ELF-1 (cell line): ENCODE results near the gene GJD4.

ENCODE experiments used
- DNase-seq: peaks from one replicate; pipeline ENCODE4 v3.0.0-alpha.2; 2016; ENCODE audit warnings: low read depth, low spot score

The GJD4 gene

DNA sequence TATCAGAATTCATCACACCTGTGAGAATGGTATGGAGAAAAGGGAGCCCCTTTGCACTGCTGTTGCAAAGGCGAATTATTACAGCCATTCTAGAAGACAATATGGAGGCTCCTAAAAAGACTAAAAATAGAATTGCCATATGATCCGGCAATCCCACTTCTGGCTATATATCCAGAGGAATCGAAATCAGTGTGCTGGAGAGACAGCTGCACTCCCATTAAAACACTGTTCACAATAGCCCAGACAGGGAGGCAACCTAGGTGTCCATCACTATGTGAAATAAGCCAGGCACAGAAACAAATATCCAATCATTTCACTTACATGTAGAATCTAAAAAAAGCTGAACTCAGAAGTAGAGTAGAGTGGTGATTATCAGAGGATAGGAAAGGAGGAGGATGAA is 26.0 kb upstream of the GJD4 start:
- no peak for DNase-seq

DNA sequence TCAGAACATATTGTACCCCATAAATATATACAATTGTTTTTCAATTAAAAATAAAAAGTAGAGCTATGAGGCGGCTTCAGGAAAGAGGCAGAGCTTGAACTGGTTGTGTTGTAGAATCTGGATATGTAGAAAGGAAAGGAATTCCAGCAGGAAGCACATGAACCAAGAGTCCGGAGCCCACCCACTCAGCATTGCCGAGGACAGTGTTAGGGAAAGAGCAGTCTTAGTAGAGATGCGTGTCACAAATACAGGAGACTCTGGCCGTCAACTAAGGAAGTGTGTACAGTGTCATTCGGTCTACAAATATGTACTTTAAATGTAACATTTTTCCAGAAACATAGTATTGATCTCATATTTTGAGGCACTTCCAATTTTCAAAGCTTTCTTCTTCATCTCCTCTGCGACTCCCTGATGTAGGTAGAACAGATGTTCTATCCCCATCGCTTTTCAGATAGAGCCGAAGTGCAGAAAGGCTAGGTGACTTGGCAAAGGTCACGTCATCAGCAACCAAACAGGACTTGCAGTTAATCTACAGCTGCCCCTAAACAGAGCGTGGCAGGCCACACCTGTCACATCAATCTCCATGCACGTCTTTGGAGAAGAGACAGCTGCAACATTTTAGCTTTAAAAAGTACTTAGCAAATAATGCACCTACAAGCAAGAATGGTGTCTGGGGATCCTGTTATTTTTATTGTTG is 25.3 kb upstream of the GJD4 start:
- DNase-seq: no peak

- no peak for DNase-seq
Measured at GRCh38 chr10:35580423-35580770, 24.7 kb upstream of the GJD4 start.

- DNase-seq: no peak
Measured at GRCh38 chr10:35581655-35582054, 23.5 kb upstream of the GJD4 start.

DNA sequence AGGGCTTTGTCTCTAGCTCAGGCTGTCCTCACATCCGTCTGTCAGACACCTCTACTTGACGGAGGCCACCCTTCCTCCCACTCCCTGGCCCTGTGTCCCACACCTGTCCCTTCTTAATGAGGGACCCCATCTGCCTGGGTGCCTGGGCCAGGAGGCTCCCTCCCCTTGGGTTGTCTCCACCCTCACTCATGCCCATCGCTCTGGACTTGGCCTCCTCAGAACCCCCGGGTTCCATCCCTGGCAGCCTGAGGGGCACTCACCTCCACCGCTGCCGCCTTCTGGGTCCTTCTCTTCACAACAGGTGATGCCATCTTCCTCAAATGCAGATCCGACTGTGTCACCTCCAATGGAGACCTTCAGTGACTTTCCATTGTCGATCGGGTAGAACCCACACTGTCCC is 20.2 kb upstream of the GJD4 start:
- no peak for DNase-seq

- DNase-seq: no peak
Measured at GRCh38 chr10:35585356-35585755, 19.8 kb upstream of the GJD4 start.

DNA sequence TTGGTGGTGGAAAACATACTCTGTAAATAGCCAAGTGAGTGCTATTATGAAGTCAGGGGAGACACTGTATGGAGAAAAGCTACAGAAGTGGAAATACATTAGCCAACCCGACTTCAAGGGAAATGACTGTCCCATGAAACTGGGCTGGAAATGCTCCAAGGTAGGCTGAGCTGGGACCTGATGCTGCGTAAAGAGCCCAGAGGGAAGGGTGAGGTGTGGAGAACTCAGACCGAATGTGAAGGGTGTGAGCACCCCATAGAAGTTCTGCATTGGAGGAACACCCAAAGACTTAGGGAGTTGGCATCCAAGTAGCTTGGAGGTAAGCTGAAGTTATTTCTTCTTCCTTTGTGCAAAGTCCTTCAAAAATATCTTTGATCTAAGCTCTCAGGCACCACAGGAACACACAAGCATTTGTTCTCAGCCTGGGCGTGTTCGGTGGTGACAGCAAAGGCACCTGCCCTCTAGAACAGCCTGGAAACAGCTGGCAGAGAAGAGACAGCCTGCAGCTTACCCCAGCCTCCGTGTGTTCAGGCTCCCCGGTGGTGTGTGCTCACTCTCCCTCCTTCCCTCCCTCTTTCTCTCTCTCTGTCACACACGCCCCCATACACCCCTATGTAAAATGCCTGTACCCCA is 19.1 kb upstream of the GJD4 start:
- DNase-seq: no peak

DNA sequence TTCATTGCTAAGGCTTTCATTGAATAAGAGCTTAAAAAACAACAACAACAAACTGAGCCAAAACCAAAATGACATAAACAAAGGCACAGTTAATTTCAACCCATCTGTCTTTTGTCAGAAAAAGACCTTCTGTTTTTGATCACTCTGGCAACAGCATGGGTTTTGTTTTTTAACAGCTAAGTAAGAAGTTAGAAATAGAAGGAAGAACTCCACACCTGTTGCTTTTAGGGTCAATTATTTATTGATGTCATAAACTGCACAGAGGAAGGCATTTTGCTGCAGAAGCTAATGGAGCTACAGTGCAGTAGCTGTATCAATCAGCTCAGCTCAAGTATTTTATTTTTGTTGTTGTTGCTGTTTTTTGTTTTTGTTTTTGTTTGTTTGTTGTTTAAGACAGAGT is 16.3 kb upstream of the GJD4 start:
- DNase-seq: no peak

GRCh38 chr10:35592441-35592840 is 12.7 kb upstream of the GJD4 start:
- DNase-seq: no peak

GRCh38 chr10:35594115-35595079 is 10.7 kb upstream of the GJD4 start:
- DNase-seq: peak; percentile 50

- DNase-seq: no peak
Measured at GRCh38 chr10:35595106-35595505, 10.0 kb upstream of the GJD4 start.

DNA sequence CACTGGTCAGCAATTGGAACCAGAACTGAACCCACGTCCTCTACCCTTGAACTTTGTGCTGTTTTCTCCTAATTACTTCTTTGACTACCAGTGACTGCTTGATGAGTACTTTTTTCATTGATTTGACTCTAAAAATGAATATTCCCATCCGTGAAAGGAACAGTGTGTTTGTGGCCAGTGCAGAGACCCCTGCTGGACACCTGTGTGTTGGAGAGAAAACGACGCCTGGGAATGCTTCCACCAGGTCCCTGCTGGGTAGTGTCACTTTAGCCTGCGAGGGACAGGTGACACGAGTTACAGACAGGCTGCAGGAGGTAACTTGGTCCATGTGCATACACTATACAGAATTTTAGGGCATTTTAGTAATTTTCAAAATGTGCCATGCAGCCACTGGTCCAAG is 6.8 kb upstream of the GJD4 start:
- peak; percentile 13 for DNase-seq

- peak; percentile 10 for DNase-seq
Measured at GRCh38 chr10:35600193-35600592, 4.9 kb upstream of the GJD4 start.

GRCh38 chr10:35606430-35606829 is 1.3 kb downstream of the GJD4 start:
- no peak for DNase-seq

GRCh38 chr10:35607475-35608327 is 2.6 kb downstream of the GJD4 start:
- DNase-seq: peak; percentile 34

- DNase-seq: no peak
Measured at GRCh38 chr10:35608328-35608672, 3.2 kb downstream of the GJD4 start.

GRCh38 chr10:35611750-35612149 is 6.6 kb downstream of the GJD4 start:
- DNase-seq: peak; percentile 24

DNA sequence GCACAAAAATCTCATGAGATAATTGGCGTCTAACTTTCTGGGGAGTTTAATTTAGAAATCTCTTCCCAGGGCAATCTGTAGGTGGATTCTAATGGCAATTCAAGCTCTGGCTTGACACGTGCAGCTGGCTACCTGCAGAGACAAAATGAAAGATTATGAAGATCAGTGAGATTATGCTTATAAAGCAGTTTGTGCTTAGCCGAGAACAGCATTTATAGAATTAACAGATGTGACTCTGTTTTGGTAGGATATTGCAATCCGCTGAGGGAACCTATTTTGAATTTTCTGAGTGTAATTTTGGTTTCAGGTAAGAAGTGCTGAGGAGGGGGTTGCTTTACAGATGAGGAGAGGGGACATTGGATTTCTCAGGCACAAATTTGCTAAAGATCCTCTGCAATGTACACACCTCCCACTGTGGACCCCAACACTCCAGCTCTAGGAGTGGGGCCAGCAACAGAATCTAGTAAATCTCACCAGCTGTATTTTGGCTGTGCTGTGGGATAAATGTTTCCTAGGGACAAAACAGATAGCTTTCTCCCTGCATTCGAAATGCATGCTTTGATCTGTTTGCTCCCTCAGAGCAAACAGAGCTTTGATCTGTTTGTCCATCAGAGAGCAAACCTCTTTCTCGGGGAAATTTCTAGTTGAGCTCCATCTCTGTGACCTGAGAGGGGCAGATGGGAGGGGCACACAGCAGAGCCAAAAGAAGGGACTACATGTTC is 7.4 kb downstream of the GJD4 start:
- no peak for DNase-seq

DNA sequence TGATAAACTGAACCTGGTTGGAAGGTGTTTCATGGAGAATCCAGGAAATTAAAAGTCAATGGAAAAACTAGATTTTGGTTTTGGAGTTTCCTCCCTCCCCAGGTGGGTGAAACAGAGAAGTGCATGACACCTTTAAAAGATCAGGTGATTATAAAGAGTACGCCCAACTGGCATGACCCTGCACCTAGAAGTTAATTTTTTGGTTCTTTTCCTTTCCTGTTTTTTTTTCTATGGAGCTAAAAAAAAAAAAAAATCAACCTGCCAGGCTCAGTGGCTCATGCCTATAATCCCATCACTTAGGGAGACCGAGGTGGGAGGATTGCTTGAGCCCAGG is 7.9 kb downstream of the GJD4 start:
- no peak for DNase-seq

- DNase-seq: no peak
Measured at GRCh38 chr10:35613597-35614226, 8.6 kb downstream of the GJD4 start.

- no peak for DNase-seq
Measured at GRCh38 chr10:35614312-35614711, 9.2 kb downstream of the GJD4 start.
